SK-N-SH treated with all-trans-retinoic acid at 6 μM for 48 hours (cell line): ENCODE data around the gene TRMT61A.

Experiments
- ATAC-seq: fragments of 200-7000 bp; cut with Tn5 transposase; 3 replicates; pipeline ENCODE4 v1.9.1; 2020; ENCODE audit warnings: mild to moderate bottlenecking, moderate library complexity
- ARNTL ChIP-seq: fragments of 450-650 bp; formaldehyde crosslinking; IDR thresholded peaks from 2 replicates; pipeline ENCODE4 v1.5.0; 2020; ENCODE audit warnings: low read depth, mild to moderate bottlenecking, moderate library complexity, borderline replicate concordance
- BACH2 ChIP-seq: fragments of 250-450 bp; sonication (Bioruptor Pico); IDR thresholded peaks from 2 replicates; pipeline ENCODE4 v1.9.0; 2021; ENCODE audit warnings: mild to moderate bottlenecking, borderline replicate concordance
- CSDC2 ChIP-seq: fragments of 250-450 bp; sonication (Bioruptor Pico); IDR thresholded peaks from 2 replicates; pipeline ENCODE4 v1.5.0; 2020; ENCODE audit warnings: mild to moderate bottlenecking, moderate library complexity
- CSRNP3 ChIP-seq: fragments of 250-450 bp; sonication (Bioruptor Pico); IDR thresholded peaks from 2 replicates; pipeline ENCODE4 v1.5.1; 2021; ENCODE audit warnings: mild to moderate bottlenecking, moderate library complexity
- ESRRG ChIP-seq: fragments of 250-450 bp; sonication (Bioruptor Pico); IDR thresholded peaks from 2 replicates; pipeline ENCODE4 v1.6.1; 2021; ENCODE audit warnings: mild to moderate bottlenecking
- GLIS3 ChIP-seq: fragments of 250-450 bp; sonication (Bioruptor Pico); IDR thresholded peaks from 2 replicates; pipeline ENCODE4 v1.5.0; 2020; ENCODE audit warnings: mild to moderate bottlenecking, moderate library complexity
- ISL1 ChIP-seq: fragments of 250-450 bp; sonication (Bioruptor Pico); IDR thresholded peaks from 2 replicates; pipeline ENCODE4 v2.1.2; 2022; ENCODE audit warnings: mild to moderate bottlenecking, moderate library complexity
- OSR1 ChIP-seq: fragments of 250-450 bp; sonication (Bioruptor Pico); IDR thresholded peaks from 2 replicates; pipeline ENCODE4 v1.8.0; 2022; ENCODE audit warnings: moderate library complexity, mild to moderate bottlenecking, inconsistent platforms
- PATZ1 ChIP-seq: fragments of 250-450 bp; sonication (Bioruptor Pico); IDR thresholded peaks from 2 replicates; pipeline ENCODE4 v1.8.0; 2020; ENCODE audit warnings: mild to moderate bottlenecking, moderate library complexity, borderline replicate concordance
- POU6F1 ChIP-seq: fragments of 250-450 bp; sonication (Bioruptor Pico); IDR thresholded peaks from 2 replicates; pipeline ENCODE4 v1.8.0; 2021; ENCODE audit warnings: low read depth, mild to moderate bottlenecking, moderate library complexity, borderline replicate concordance
- PPARA ChIP-seq: fragments of 250-450 bp; sonication (Bioruptor Pico); IDR thresholded peaks from 2 replicates; pipeline ENCODE4 v1.5.0; 2020; ENCODE audit warnings: mild to moderate bottlenecking, borderline replicate concordance
- RARB ChIP-seq: fragments of 250-450 bp; sonication (Bioruptor Pico); IDR thresholded peaks from 2 replicates; pipeline ENCODE4 v1.8.0; 2021; ENCODE audit warnings: mild to moderate bottlenecking, moderate library complexity
- SNAI2 ChIP-seq: fragments of 250-450 bp; sonication (Bioruptor Pico); IDR thresholded peaks from 2 replicates; pipeline ENCODE4 v1.5.0; 2020; ENCODE audit warnings: mild to moderate bottlenecking, moderate library complexity
- TCF4 ChIP-seq: fragments of 250-450 bp; sonication (Bioruptor Pico); IDR thresholded peaks from 2 replicates; pipeline ENCODE4 v1.8.0; 2021; ENCODE audit warnings: mild to moderate bottlenecking, moderate library complexity, borderline replicate concordance
- TOX ChIP-seq: fragments of 250-450 bp; sonication (Bioruptor Pico); IDR thresholded peaks from 2 replicates; pipeline ENCODE4 v1.8.0; 2021; ENCODE audit warnings: mild to moderate bottlenecking, moderate library complexity, borderline replicate concordance
- TSHZ2 ChIP-seq: fragments of 250-450 bp; sonication (Bioruptor Pico); IDR thresholded peaks from 2 replicates; pipeline ENCODE4 v1.5.0; 2020; ENCODE audit warnings: mild to moderate bottlenecking, moderate library complexity
- ZC3H10 ChIP-seq: fragments of 250-450 bp; sonication (Bioruptor Pico); IDR thresholded peaks from 2 replicates; pipeline ENCODE4 v1.5.1; 2021; ENCODE audit warnings: mild to moderate bottlenecking, moderate library complexity
- ZFP3 ChIP-seq: fragments of 250-450 bp; sonication (Bioruptor Pico); IDR thresholded peaks from 2 replicates; pipeline ENCODE4 v1.5.0; 2020; ENCODE audit warnings: mild to moderate bottlenecking, moderate library complexity
- ZFP30 ChIP-seq: fragments of 450-650 bp; formaldehyde crosslinking; IDR thresholded peaks from 2 replicates; pipeline ENCODE4 v1.5.0; 2022; ENCODE audit warnings: mild to moderate bottlenecking, moderate library complexity
- ZNF565 ChIP-seq: fragments of 450-650 bp; formaldehyde crosslinking; conservative IDR thresholded peaks from 2 replicates; pipeline ENCODE4 v1.5.0; 2020; ENCODE audit warnings: low read depth, mild to moderate bottlenecking, moderate library complexity
- ZNF70 ChIP-seq: fragments of 450-650 bp; formaldehyde crosslinking; IDR thresholded peaks from 2 replicates; pipeline ENCODE4 v1.5.0; 2020; ENCODE audit warnings: mild to moderate bottlenecking, moderate library complexity
- ZNF8 ChIP-seq: fragments of 450-650 bp; formaldehyde crosslinking; IDR thresholded peaks from 2 replicates; pipeline ENCODE4 v1.5.0; 2020; ENCODE audit warnings: mild to moderate bottlenecking, moderate library complexity

TRMT61A gene

GRCh38 chr14:103546652-103547454 is 17.9 kb downstream of the TRMT61A start:
- TF ChIP-seq ZFP30: no peak
- peak; percentile 58; the same call in 1 of the 2 replicates for TF ChIP-seq SNAI2 (CRISPR knock-in tag)
- TF ChIP-seq ISL1 (CRISPR knock-in tag): no peak
- peak; percentile 81 for ATAC-seq

GRCh38 chr14:103547455-103547940 is 18.5 kb downstream of the TRMT61A start:
- TF ChIP-seq PPARA (CRISPR knock-in tag) (no peak), TCF4 (CRISPR knock-in tag) (no peak), ZFP30 (no peak), TSHZ2 (CRISPR knock-in tag) (no peak), ZC3H10 (CRISPR knock-in tag) (no peak), OSR1 (CRISPR knock-in tag) (no peak), ISL1 (CRISPR knock-in tag) (no peak), ARNTL (no peak), SNAI2 (CRISPR knock-in tag) (no peak), ZNF8 (CRISPR knock-in tag) (no peak), TOX (CRISPR knock-in tag) (no peak)
- no peak for ATAC-seq

GRCh38 chr14:103547941-103548462 is 19.0 kb downstream of the TRMT61A start:
- ATAC-seq: no peak
- TF ChIP-seq TCF4 (CRISPR knock-in tag): no peak
- TF ChIP-seq GLIS3 (CRISPR knock-in tag): no peak
- TF ChIP-seq CSDC2: no peak
- no peak for TF ChIP-seq ZFP3 (CRISPR knock-in tag)
- no peak for TF ChIP-seq ZC3H10 (CRISPR knock-in tag)
- TF ChIP-seq OSR1 (CRISPR knock-in tag): no peak
- TF ChIP-seq ESRRG (CRISPR knock-in tag): no peak
- TF ChIP-seq PPARA (CRISPR knock-in tag): no peak
- TF ChIP-seq ZNF70 (CRISPR knock-in tag): no peak
- no peak for TF ChIP-seq BACH2 (CRISPR knock-in tag)
- no peak for TF ChIP-seq SNAI2 (CRISPR knock-in tag)
- no peak for TF ChIP-seq ZNF565 (CRISPR knock-in tag)
- no peak for TF ChIP-seq PATZ1 (CRISPR knock-in tag)

- ATAC-seq: no peak
- TF ChIP-seq ARNTL (no peak), ZFP3 (CRISPR knock-in tag) (no peak), CSRNP3 (CRISPR knock-in tag) (no peak), ZFP30 (no peak), ZNF565 (CRISPR knock-in tag) (no peak), RARB (CRISPR knock-in tag) (no peak), OSR1 (CRISPR knock-in tag) (no peak), TSHZ2 (CRISPR knock-in tag) (no peak), POU6F1 (CRISPR knock-in tag) (no peak), PPARA (CRISPR knock-in tag) (no peak), CSDC2 (no peak), ESRRG (CRISPR knock-in tag) (no peak), BACH2 (CRISPR knock-in tag) (no peak), ZNF8 (CRISPR knock-in tag) (no peak)
Measured at GRCh38 chr14:103548463-103549351, 19.7 kb downstream of the TRMT61A start.
